Left forelimb (tissue), 1 donor: ENCODE measurements around the gene ANGPTL2.

ENCODE experiments used
- DNase-seq: peaks from one replicate; pipeline ENCODE4 v3.0.0-alpha.2; 2018; ENCODE audit warnings: low spot score

Gene ANGPTL2

GRCh38 chr9:127116957-127117356 lies 5.5 kb downstream of the ANGPTL2 start:
- no peak for DNase-seq

- DNase-seq = no peak
These were observed 6.2 kb downstream of the ANGPTL2 start for GRCh38 chr9:127116088-127116726.

GRCh38 chr9:127114606-127115005 lies 7.8 kb downstream of the ANGPTL2 start:
- DNase-seq = no peak

GRCh38 chr9:127113191-127113972 lies 9.1 kb downstream of the ANGPTL2 start:
- no peak for DNase-seq

GRCh38 chr9:127112735-127113161 lies 9.7 kb downstream of the ANGPTL2 start:
- DNase-seq = no peak

- no peak for DNase-seq
These were observed 10.4 kb downstream of the ANGPTL2 start for GRCh38 chr9:127112056-127112455.

GRCh38 chr9:127109212-127109711 lies 13.2 kb downstream of the ANGPTL2 start:
- no peak for DNase-seq

GRCh38 chr9:127107929-127108876 lies 14.2 kb downstream of the ANGPTL2 start:
- DNase-seq = no peak

GRCh38 chr9:127107171-127107928 lies 15.1 kb downstream of the ANGPTL2 start:
- no peak for DNase-seq

GRCh38 chr9:127106466-127106855 lies 16.0 kb downstream of the ANGPTL2 start:
- DNase-seq = no peak

GRCh38 chr9:127105805-127106465 lies 16.5 kb downstream of the ANGPTL2 start:
- DNase-seq = no peak

GRCh38 chr9:127104581-127105311 lies 17.7 kb downstream of the ANGPTL2 start:
- no peak for DNase-seq

- no peak for DNase-seq
These were observed 19.6 kb downstream of the ANGPTL2 start for GRCh38 chr9:127102788-127103187.

- no peak for DNase-seq
These were observed 20.3 kb downstream of the ANGPTL2 start for GRCh38 chr9:127102176-127102575.

- no peak for DNase-seq
These were observed 22.8 kb downstream of the ANGPTL2 start for GRCh38 chr9:127099664-127100063.

- no peak for DNase-seq
These were observed 23.4 kb downstream of the ANGPTL2 start for GRCh38 chr9:127098916-127099553.

- DNase-seq = no peak
These were observed 24.8 kb downstream of the ANGPTL2 start for GRCh38 chr9:127097683-127098082.

- no peak for DNase-seq
These were observed 26.2 kb downstream of the ANGPTL2 start for GRCh38 chr9:127096208-127096607.

- no peak for DNase-seq
These were observed 27.0 kb downstream of the ANGPTL2 start for GRCh38 chr9:127095411-127095810.
